ENCODE results near the gene CHN2.

The CHN2 gene

DNA sequence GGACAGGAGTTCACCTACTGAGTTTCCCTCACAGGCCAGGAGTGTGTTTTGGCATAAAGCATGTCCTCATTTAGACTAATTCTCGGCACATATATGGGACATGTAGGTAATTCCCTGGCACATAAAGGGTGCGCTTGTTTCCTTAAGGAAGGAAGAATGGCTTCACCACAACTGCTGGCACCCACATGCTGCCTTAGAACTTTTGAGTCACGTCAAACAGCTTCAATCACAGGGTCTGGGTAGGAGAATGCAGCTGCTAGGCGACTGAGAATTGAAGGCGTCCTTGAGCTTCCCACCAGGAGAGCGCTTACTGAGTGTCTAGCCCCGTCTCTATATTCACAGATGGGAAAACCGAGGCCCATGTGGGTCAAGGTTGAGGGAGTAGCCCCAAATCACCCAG, 146.1 kb downstream of the CHN2 start:
- DNase-seq = no peak

DNA sequence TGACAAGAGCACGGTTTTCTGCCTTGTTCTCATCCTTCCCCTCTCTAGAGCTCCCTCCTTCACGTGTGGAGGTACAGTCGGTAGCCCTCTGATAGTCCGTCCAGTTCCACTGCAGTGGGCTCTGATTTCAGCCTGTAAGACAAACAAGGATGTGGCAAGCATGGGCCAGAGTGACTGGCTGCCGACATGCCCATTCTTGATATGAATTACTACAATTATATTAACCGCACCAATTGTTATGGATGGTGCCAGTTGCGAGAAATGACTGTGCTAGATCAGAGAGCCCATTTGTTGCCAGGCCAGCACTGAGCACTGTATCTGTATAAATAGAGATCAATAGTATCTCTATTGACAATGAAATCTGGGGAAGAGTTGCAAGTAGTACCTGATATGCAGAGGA, 146.6 kb downstream of the CHN2 start:
- DNase-seq = no peak

DNA sequence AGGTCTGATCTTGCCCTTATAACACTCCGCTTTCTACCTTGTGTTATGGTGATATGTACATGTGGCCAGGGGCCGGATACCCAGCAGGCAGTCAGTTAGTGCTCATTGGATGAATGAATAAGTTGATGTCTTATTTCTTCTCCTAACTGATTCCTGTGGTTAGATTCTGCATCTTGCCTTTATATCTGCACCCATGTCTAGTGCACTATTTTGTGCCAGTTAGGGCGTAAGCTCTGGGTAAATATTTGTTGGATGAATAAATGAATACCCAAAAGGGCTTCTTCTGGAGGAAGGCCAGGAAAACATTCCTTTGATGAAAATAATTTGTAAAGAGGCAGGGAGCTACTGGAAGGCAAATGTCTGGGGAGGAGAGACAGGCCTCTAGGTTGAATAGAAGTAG, 148.2 kb downstream of the CHN2 start:
- DNase-seq = no peak

DNA sequence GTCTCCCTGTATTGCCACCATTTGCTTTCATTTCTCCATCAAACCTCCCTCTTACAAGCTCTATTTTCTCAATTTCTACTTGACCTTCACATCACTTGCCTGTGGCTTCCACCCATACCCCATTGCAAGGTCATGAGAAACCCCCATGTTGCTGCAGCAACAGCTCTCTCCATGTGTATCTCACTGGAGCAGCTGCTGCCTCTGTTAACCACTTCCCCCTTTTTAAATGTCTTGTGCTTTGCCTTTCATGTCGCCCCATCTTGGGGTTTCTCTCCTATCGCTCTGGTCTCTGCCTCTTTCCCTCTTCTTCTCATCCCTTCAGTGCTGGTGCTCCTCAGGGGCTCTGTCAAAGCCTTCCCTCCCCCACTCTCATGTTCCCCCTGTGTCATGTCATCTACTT, 148.8 kb downstream of the CHN2 start:
- DNase-seq = peak; percentile 42 to 54 (median 51)

DNA sequence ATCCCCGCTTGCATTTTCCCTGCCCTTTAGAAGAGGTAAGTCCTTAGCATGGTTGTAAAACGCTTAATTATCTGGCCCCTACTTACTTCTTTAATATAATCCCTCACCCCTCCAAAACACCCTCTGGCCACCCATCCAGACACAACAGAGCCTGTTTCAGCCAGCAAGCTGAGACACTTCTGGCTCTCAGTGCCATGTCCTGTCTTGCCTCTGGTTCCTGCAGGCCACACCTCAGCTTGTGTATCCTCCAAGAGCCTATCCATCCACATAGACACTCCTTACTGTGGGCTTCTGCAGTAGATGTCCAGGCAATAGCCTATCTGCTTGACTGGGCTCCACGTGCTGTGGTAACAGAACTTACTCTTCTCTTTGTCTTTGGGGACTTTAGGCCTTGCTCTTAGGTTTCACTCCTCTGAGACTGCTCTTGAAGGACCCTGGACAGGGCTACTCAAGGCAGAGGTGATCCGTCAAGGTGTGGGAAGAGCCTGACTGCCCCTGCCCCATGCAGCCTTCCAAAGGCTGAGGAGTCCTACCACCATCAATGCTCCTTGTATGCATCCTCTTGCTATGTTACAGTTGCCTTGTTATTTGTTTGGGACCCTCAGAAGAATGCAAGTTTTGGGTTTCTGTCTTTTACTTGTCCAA, 149.9 kb downstream of the CHN2 start:
- DNase-seq = no peak

DNA sequence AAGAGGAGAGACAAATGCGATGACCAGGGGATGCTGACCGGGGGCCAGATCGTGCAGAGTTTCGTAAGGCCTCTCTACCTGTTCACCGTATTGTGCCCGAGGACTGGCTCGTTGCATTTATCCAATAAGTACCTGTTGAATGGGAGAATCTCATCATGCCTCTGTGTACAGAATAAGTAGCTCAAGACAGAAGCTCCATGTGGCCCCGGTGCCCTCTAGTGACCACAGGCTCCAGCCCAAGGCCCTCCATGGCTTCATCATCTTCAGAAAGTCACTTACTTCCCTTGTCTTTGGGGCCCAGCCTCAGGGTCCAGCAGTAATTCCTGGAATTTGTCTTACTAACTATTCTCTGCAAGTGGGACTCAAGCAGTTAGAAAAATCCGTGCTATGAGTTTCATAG, 151.0 kb downstream of the CHN2 start:
- peak; percentile 65 to 78 (median 68) for DNase-seq

DNA sequence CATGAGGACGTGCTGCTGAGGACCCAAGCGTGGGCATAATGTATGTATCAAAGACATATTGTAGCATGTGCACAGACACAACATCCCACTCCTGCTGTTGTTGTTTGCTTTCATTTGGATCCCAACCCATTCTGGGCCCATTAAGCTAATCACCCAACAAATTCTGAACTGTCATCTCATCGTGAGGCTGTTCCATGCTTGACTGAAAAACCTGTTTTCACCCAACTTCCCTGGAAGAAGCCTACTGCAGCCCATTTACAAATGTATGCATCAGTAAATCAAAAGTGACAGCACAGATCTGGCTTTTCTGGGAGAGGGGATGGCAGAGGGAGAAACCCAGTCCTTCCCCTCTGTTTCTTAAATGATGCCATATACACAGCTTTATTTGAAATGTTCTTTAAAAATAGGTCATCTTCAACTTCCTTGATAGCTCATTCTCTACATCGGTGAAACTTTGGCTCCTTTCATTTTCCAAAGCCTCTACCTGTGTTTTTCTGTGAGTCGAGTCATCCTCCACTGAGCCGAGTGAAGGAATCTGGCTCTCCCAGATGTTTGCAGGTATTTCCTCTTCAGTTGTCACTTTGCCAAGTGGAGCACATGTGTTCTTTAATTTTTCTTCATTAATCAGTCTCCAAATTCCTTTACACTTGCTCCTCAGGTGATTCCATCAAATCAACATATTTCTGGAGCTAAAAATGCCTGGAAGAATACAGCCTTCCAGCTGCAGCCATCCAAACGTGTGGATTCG, 151.8 kb downstream of the CHN2 start:
- DNase-seq = no peak

DNA sequence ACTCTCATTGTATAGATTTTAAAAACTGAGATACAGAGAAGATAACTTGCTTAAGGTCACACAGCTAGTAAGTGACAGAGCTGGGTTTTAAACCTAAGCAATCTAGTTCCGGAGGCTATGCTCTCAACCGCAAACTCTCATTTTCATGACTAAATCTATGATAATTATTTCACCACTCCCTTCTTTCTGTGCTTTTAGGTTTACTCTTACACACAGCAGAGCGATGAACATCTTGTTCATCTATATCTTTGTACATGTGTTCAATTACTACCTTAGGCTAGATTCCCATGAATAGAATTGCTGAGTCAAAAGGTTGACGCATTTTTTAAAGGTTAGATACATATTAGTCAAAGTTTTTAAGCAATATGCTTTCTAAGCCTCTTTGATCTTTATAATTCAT, 154.8 kb downstream of the CHN2 start:
- no peak for DNase-seq

DNA sequence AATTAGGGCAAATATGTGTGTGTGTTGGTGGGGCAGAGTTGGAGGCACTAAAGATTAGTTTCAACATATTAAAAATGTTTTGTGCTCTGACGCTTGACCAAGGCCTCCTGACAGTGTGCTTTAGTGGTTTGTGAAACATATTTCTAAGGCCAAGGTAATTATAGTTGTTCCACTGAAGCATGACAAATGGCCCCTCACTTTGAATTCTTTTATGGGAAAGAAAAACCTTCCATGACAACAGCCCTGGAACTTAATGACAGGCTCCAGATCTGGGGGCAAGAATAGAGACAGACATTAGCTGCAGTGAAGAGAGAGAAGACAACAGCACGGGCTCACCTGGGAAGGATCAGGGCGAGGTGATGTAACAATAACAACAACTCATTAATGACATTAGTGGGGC, 155.8 kb downstream of the CHN2 start:
- DNase-seq = no peak

DNA sequence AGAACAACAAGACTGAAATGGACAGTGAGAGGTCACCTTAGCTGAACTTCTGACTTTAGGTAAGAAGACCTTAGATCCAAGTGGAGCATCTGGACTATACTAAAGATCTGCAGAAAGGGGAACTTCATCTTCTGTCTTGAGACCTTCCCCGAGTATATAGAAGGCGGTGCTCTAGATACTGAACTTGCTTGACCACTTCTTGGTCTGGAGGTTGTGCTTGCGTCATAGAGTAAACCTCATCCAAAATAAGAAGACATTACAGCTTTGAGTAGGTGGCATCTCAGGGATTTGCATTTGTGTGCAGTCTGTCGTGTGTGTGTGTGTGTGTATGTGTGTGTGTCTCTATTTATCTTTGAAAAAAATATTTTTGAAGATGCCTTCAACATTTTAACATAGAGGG, 157.5 kb downstream of the CHN2 start:
- DNase-seq = peak; percentile 61 to 81 (median 70)

DNA sequence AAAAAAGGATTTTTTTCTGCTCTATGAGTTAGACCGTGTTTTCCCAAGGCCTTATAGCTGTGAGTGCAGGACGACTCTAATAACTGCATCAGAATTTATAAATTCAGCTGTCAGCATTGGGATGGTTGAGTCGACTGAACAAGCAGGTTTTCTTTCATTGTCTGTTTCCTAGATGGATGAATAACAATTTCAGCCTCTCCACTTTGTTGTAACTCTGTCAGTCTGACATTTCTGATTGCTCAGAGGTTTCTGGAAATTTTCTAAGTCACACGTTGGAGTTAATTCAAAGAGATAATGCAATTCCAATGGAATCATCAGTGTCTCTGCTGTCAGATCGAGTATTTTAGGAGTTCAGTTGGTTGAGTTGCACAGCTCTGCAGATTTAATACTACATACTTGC, 159.2 kb downstream of the CHN2 start:
- DNase-seq = no peak

DNA sequence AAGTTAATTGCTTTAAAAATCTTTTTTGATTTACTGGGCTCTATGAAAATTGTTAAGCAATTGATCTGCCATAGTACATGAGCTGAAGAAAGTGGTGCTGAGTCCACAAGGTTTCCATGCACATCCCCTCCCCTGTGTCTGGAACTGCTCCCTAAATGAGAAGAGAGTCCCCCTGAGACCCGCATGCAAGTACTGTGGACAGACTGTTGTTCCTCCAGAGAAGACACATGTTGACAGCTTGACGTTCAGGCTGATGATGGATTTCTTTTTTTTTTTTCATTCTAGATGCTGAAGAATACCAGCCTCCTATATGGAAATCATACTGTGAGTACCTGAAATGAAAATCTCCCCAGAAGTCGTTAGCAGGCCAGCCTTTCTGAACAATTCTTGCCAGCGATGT, 159.8 kb downstream of the CHN2 start:
- no peak for DNase-seq

DNA sequence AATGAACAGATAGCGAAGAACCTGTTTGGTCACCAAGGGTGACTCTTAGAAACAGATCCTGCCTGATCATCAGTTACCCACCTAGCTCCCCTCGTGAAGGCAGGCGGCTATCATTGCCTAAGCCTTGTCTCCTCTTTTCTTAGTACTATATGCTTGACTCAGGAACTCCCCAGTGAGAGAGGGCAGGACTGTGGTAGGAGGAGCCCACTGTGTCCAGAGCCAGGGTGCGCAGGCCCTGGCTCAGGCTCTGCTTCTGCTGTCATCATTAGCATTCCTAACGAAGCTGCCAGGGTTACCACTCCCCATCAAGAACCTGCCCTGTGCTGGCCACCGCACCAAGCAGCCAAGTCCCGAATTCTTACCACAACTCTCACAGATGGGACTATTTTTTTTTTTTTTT, 160.8 kb downstream of the CHN2 start:
- DNase-seq = no peak

DNA sequence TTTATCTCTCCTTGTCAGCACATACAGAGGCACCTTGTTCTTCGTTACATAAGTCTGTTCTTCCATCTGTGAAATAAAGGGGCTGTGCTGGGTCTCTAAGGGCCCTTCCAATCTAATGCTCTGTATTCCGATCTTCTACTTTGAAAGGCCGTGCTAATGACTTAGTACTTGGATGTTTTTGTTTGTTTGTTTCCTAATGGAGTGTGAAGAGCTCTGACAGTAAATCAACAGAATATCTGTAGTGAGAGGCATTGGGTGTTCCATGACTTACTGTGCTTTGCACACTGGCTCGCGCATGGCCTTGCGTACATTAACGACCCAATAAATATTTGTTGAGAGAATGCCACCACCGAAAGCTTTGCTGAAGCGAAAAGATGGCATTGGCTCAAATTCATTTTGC, 162.1 kb downstream of the CHN2 start:
- DNase-seq = no peak

DNA sequence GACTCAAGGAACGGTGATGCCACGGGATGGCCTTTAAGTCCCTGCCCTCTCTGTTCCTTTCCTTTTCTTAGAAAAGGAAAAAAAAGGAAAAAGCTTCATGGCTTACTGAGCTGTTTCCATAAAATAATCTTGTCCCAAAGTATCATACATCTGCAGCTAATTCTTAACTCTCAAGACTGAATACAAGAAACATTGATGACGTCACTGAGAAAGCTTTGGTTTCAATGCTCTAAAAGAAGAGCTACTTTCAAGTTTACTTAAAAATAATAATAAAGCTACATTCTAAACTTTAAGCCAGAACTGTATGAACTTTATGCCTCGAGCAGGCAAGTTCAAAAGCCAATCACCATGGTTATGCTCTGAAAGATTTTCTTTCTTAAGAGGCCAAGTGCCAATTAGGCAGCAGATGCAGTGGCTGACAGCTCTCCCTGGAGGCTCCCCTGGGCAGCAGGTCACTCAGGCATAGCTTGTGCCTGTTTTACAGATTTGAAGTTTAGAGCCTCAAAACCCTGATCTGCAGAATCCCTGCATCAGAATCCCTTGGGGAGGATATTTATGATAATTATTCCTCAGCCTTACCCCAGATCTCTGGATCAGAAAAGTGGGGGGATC, 165.0 kb downstream of the CHN2 start:
- no peak for DNase-seq

DNA sequence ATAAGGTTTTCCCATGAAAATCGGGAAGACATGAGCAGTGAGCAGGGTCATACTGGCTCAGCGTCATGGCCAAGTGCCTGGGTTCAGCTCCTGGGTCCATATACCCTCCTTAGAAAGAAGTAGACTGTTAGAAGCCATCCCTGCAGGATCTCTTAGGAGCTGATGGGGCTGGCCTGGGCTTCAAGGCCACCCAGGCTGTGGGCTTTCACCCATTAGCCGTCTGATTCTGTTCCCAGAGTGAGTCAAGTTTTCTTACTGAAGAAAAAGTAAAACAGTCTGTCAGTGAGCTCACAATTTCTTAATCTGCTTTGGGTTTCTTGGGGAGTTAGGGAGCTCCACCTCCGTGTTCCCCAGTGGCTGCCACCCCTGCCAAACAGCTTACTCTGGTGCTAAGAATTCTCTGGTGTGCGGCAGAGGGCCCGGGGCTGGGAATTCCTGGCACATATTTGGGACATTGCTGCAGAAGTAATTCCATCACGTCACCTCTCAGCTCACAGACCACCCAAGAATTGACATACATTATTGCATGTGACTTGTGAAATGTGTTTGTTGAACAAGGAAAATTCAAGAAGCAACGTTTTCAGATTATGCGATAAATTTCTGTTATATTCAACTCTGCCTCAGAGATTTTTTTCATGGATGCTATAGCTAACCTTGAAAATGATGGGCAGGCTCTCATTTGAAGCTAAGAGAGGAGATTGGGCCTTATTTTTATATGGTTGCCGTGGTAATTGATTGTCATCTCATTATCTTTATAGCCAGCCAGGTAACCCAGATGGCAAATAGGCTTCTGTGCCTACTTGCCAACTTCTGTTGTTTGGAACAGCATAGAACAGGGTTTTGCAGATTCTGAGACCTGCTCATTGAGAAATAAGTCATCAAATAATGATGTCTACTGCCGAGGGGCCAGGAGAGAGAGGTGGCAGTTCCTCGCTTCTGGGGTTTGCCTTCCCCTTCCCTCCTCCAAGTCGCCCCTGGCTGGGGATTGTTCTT, 166.4 kb downstream of the CHN2 start:
- DNase-seq = no peak

DNA sequence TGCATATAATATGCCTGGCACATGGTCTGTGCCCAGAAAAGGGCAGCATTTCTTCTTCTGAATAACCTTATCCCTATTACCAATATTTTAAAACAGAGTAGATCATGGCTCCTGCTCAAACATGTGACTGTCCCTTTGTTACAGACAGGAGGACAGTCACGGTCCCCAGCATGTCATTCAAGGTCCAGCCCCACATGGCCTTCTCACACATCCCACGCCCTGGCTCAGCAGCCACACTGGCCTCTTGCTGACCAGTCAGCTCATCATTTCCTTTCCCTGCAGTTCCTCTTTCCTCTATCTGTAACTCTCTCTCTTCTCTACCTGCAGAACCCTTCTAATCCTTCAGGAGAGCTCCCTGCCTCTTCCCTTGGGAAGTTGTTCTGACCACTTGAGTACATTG, 167.8 kb downstream of the CHN2 start:
- DNase-seq = peak; percentile 20 to 41 (median 39)

DNA sequence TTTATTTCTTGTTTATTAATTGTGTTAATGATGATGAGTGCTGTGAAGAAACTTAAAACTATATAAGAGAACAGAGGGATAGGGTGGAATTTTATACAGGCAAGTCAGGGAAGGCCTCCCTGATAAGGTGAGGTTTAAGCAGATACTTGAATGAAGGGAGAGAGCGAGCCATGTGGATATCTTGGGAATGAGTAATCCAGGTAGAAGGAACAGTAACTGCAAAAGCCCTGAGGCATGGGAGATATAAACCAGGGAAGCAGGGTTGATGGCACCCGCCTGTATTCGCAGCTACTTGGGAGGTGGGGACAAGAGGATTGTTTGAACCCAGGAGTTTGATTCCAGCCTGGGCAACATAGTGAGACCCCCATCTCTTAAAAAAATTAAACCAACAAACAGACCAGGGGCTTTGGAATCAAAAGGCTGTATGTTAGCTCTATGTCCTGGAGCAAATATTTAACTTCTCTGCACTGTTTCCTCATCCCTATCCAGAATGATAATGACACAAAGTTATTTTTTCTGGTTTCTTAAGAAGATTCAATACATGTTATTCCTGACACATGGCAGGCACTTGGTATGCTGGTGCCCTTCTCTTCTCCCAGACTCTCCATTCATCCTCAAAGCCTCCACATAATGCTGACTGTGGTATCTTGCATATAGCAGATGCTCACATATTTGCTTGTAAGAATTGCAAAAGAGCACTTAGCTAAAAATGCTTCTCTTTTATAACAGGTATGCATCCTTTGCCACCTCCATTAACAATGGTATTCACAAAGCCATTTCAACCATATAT, 169.3 kb downstream of the CHN2 start:
- DNase-seq = no peak

DNA sequence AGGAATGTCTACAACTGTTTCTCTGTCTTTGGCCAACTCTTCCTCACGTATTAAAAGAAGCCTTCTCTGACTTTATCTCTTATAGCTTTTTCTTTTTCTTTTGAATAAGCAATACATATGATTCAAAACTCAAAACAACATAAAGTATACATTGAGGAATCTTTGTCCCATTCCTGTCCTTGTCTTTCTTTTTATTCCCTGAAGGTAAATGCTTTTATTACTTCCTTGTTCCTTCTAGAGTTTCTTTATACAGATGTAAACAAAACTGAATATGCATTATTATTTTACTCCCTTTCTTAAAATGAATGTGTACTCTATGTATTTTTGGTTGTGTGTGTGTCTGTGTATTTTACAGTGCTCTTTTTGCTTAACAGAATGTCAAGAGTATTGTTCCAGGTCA, 170.1 kb downstream of the CHN2 start:
- DNase-seq = no peak

DNA sequence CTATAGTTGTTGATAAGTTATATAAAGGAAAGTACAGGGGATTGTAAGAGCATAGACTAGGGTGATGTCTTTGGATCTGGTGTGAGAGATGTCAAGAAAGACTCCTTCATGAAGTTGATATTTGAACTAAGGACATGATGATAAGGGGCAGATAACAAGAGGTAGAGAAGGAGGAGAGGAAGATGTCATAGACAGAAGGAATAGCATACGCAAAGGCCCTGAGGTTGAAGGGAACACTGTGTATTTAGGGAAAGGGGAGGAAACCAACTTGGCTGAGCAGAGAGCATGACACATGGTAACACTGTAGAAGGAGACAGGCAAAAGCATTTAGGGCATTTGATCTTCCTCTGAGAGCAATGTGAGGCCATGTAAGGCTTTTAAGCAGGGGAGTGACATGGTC, 170.8 kb downstream of the CHN2 start:
- no peak for DNase-seq

DNA sequence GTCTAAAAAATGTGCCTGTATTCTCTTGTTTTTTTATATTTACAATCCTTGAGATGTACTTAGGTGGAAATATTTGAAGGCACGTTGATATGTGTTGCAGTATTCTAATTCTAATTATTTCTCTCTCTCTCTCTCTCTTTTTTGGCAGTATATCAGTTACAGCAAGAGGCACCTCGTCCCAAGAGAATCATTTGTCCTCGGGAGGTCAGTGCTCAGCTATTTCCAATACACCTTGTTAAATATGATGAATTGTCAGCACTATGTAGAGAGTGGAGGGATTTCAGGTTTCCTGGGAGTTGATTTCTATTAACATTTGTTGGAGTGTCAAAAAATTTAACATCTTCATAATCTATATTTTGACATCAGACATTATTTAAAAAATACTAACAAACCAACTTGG, 173.2 kb downstream of the CHN2 start:
- DNase-seq = no peak

DNA sequence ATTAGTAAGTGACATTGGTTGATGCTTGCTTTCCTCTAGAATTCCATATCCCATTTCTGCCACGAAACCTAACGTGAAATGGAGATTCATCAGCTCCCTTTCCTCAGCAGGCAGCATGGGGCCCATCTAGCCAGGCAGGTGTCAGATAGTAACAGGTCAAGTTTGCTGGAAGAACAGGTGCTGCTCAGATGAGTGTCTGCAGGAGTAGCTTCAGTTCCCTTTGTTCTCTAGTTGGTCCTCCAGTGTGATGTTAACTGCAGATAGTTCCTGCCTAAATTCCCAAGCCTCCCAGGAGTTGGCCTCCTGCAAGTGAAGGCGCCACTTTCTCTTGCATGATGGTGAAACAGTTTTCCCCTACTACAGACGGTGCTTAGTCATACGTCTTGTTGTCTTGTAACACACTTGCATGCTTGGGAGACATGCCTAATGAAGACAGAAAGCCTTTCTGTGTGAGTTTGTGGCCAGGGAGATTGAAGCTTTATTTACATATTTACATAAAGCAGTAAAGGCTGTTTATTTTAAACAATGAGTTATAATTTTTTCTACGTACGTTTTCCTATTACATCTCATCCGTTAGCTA, 175.4 kb downstream of the CHN2 start:
- peak; percentile 7 to 28 (median 7) for DNase-seq

All from suppressor macrophage treated with lipopolysaccharide for 1 hour (primary cell).